CD8-positive, alpha-beta memory T cell (primary cell): ENCODE measurements around the gene ANKRD35. TPM values are rescaled to one million over a fixed set of nuclear protein-coding genes. Genes with fewer than 3 reads are reported as not detected.
"Not testable (repeated sequence)": the region's sequence is repeated elsewhere in the genome, so short reads cannot be mapped to it uniquely, and the experiment has no call there.

ENCODE experiments used
- CTCF ChIA-PET: fragments of 350-600 bp; sonication (Branson Sonifier 250); formaldehyde crosslinking; loops from one replicate; lab custom pipeline; 2021; ENCODE audit warnings: antibody characterized with exemption; lab: Charles Lee
- POLR2A ChIA-PET: fragments of 350-600 bp; sonication (Branson Sonifier 250); formaldehyde crosslinking; loops from one replicate; lab custom pipeline; 2021; ENCODE audit warnings: antibody characterized with exemption; lab: Charles Lee
- DNase-seq, 5 donors: peaks; one replicate each; pipeline versions ENCODE4 v3.0.0 to v3.0.0-alpha.2; 2020 to 2022; ENCODE audit warnings: mixed read lengths in 1 of 5
- H3K27ac ChIP-seq: one replicate; pipeline ENCODE4 v1.7.0; 2013; ENCODE audit warnings: low read depth, mild to moderate bottlenecking, low read length, moderate library complexity
- H3K27me3 ChIP-seq: 2 replicates; pipeline ENCODE4 v1.7.0; 2013; ENCODE audit warnings: low read length, mild to moderate bottlenecking; ENCODE audit not compliant: insufficient read depth, poor library complexity, severe bottlenecking
- H3K36me3 ChIP-seq: 2 replicates; pipeline ENCODE4 v1.7.0; 2013; ENCODE audit warnings: mild to moderate bottlenecking, low read length, moderate library complexity; ENCODE audit not compliant: insufficient read depth
- H3K4me1 ChIP-seq: 2 replicates; pipeline ENCODE4 v1.7.0; 2013; ENCODE audit warnings: mild to moderate bottlenecking, low read length, moderate library complexity; ENCODE audit not compliant: insufficient read depth
- H3K4me3 ChIP-seq: 2 replicates; pipeline ENCODE4 v1.7.0; 2013; ENCODE audit warnings: mild to moderate bottlenecking, low read length
- H3K9me3 ChIP-seq: 2 replicates; pipeline ENCODE4 v1.7.0; 2013; ENCODE audit warnings: mild to moderate bottlenecking, low read length
- H3K27ac Mint-ChIP-seq, 8 donors: one replicate each; pipeline ENCODE4 v1.8.0; 2020 to 2021; ENCODE audit warnings: mixed read lengths in 8 of 8, mild to moderate bottlenecking in 6 of 8, inconsistent platforms in 3 of 8, moderate library complexity in 3 of 8
- H3K27me3 Mint-ChIP-seq, 2 donors: one replicate each; pipeline ENCODE4 v1.8.0; 2020 to 2021; ENCODE audit warnings: mixed read lengths in 2 of 2, mild to moderate bottlenecking in 1 of 2, moderate library complexity in 1 of 2
- H3K36me3 Mint-ChIP-seq, 3 donors: one replicate each; pipeline ENCODE4 v1.8.0; 2020 to 2021; ENCODE audit warnings: mixed read lengths in 3 of 3, inconsistent platforms in 1 of 3, mild to moderate bottlenecking in 1 of 3
- H3K4me1 Mint-ChIP-seq, 3 donors: one replicate each; pipeline ENCODE4 v1.8.0; 2020 to 2021; ENCODE audit warnings: mixed read lengths in 3 of 3, inconsistent platforms in 1 of 3, mild to moderate bottlenecking in 1 of 3
- H3K4me3 Mint-ChIP-seq, 7 donors: one replicate each; pipeline ENCODE4 v1.8.0; 2020 to 2021; ENCODE audit warnings: mixed read lengths in 7 of 7, mild to moderate bottlenecking in 6 of 7, moderate library complexity in 4 of 7, inconsistent platforms in 2 of 7
- H3K9me3 Mint-ChIP-seq, 5 donors: one replicate each; pipeline ENCODE4 v1.8.0; 2020 to 2022; ENCODE audit warnings: mixed read lengths in 5 of 5, mild to moderate bottlenecking in 3 of 5, moderate library complexity in 2 of 5, inconsistent platforms in 1 of 5
- polyA plus RNA-seq: library from polyadenylated mRNA; unstranded; fragments of 300-500 nt; fragmentation: Illumina TruSeq; gene quantifications from one replicate; pipeline ENCODE4 v1.2.3, GENCODE V29; 2021
- total RNA-seq, 2 experiments: library from RNA; stranded (reverse); gene quantifications; one replicate each; pipeline ENCODE4 v1.2.3, GENCODE V29; 2021

ANKRD35 gene, protein sequence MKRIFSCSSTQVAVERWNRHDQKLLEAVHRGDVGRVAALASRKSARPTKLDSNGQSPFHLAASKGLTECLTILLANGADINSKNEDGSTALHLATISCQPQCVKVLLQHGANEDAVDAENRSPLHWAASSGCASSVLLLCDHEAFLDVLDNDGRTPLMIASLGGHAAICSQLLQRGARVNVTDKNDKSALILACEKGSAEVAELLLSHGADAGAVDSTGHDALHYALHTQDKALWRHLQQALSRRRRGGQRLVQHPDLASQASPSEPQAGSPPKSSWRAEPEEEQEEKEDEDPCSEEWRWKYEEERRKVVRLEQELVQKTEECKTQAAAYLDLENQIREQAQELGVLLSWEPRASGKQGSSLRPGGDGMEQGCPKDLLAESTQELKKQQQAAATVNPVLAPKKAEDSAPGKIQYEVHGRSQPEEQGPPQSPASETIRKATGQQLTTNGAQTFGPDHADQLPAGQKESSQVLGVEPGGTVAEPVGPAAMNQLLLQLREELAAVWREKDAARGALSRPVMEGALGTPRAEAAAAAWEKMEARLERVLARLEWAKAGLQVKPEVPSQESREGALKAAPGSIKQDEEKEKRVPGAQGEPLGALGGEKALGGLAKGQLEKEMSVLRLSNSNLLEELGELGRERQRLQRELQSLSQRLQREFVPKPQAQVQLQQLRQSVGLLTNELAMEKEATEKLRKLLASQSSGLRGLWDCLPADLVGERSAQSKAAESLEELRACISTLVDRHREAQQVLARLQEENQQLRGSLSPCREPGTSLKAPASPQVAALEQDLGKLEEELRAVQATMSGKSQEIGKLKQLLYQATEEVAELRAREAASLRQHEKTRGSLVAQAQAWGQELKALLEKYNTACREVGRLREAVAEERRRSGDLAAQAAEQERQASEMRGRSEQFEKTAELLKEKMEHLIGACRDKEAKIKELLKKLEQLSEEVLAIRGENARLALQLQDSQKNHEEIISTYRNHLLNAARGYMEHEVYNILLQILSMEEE
- total RNA-seq = 1 to 10 TPM in 1 of 2 experiments, under 1 TPM in 1; 0.80 to 1.0 TPM
- 1.3 TPM for polyA plus RNA-seq

- Mint-ChIP-seq H3K36me3 (no peaks in the 10 kb centered on the region), H3K27me3 (peaks cover 23 to 24% of the 10 kb centered on the region in 2 donors), H3K4me1 (peaks cover 16 to 20% (median 18%) of the 10 kb centered on the region in 3 donors), H3K9me3 (no peaks in the 10 kb centered on the region), H3K27ac (peak within 1 kb of the TSS in 3 of 8 donors; percentile 1 to 34 (median 17)), H3K4me3 (peak within 1 kb of the TSS; percentile 71 to 90 (median 84))
- Histone ChIP-seq H3K9me3 (no peaks in the 10 kb centered on the region), H3K27me3 (peaks cover 18% of the 10 kb centered on the region), H3K36me3 (no peaks in the 10 kb centered on the region), H3K4me3 (peak within 1 kb of the TSS; percentile 74), H3K4me1 (peaks cover 13% of the 10 kb centered on the region), H3K27ac (no peak within 1 kb of the TSS)
- ChIA-PET CTCF (interaction anchor here (0.9 to 2.6 kb wide), 6 partner anchors 14 to 92 kb away, joined by 3 to 11 read pairs (median 4); partner anchors contain the start of genes LIX1L, NUDT17 and PIAS3), POLR2A (interaction anchor here (0.8 to 1.6 kb wide), 3 partner anchors 27 to 78 kb away, joined by 3 to 11 read pairs (median 4); partner anchors contain the start of genes ANKRD34A, PIAS3, POLR3GL and RBM8A)
- peak; percentile 81 to 89 (median 85) for DNase-seq
These were observed at the start of gene ANKRD35 for GRCh38 chr1:145885738-145886287. ANKRD35 (minus strand) TSS chr1:145885866; CDS start chr1:145885758, 108 bp downstream.

DNA sequence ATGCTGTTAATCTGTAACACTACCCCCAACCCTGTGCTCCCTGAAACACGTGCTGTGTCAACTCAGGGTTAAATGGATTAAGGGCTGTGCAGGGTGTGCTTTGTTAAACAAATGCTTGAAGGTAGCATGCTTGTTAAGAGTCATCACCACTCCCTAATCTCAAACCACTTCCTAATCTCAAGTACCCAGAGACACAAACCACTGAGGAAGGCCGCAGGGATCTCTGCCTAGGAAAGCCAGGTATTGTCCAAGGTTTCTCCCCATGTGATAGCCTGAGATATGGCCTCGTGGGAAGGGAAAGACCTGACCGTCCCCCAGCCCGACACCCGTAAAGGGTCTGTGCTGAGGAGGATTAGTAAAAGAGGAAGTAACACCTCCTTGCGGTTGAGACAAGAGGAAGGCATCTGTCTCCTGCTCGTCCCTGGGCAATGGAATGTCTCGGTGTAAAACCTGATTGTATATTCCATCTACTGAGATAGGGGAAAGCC, 46.9 kb upstream of the ANKRD35 start:
- DNase-seq = peak in 4 of 5 donors; percentile 27 to 60 (median 52)
- H3K9me3 Mint-ChIP-seq, H3K27ac ChIP-seq, H3K36me3 ChIP-seq, H3K4me3 ChIP-seq, H3K9me3 ChIP-seq, H3K27me3 ChIP-seq, POLR2A ChIA-PET, H3K27me3 Mint-ChIP-seq: not testable (repeated sequence)
- H3K4me1 Mint-ChIP-seq = peaks cover 25 to 40% (median 37%) of the 10 kb centered on the region in 3 donors
- peaks cover 0 to 38% (median 12%) of the 10 kb centered on the region in 3 donors for H3K36me3 Mint-ChIP-seq
- CTCF ChIA-PET = interaction anchor here (1.0 to 2.8 kb wide), 5 partner anchors 22 to 46 kb away, joined by 3 to 11 read pairs (median 4); partner anchors contain the start of genes ANKRD34A, LIX1L and POLR3GL
- peak overlapping the region; percentile 69 to 84 (median 75) for H3K4me3 Mint-ChIP-seq
- peak overlapping the region; percentile 89 to 98 (median 95) for H3K27ac Mint-ChIP-seq
- peaks cover 31% of the 10 kb centered on the region for H3K4me1 ChIP-seq

DNA sequence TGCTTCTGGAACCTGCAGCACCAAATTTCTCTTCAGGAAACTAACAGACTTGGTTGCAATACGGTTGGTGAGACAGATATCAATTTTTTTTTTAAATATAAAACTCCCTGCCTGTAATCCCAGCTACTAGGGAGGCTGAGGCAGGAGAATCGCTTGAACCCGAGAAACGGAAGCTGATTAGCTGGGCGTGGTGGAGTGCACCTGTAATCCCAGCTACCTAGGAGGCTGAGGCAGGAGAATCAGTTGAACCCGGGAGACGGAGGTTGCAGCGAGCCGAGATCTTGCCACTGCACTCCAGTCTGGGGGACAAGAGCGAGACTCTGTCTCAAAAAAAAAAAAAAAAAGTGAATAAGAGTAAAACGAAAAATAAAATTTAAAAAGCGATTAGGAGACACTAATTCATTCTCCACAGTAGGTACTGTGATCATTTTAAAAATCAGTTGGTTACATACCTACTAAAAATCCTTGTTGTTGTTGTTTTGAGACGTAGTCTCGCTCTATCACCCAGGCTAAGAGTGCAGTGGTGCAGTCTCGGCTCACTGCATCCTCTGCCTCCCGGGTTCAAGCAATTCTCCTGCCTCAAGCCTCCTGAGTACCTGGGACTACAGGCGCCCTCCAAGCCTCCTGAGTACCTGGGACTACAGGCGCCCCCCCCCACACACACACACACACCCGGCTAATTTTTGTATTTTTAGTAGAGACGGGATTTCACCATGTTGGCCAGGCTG, 42.4 kb upstream of the ANKRD35 start:
- no peaks in the 10 kb centered on the region for H3K27me3 Mint-ChIP-seq
- Histone ChIP-seq H3K4me1 (peaks cover 37% of the 10 kb centered on the region), H3K9me3 (no peaks in the 10 kb centered on the region), H3K36me3 (peaks cover 9% of the 10 kb centered on the region), H3K27ac (peak overlapping the region; percentile 93), H3K27me3 (no peaks in the 10 kb centered on the region), H3K4me3 (peak overlapping the region; percentile 89)
- peaks cover 18 to 30% (median 28%) of the 10 kb centered on the region in 3 donors for H3K4me1 Mint-ChIP-seq
- DNase-seq = peak in 1 of 5 donors; percentile 4
- ChIA-PET CTCF (interaction anchor here (0.5 to 2.3 kb wide), 22 partner anchors 9 to 82 kb away, joined by 3 to 24 read pairs (median 6); partner anchors contain the start of genes ANKRD34A, ITGA10, LIX1L and NUDT17), POLR2A (interaction anchor here (0.6 to 3.9 kb wide), 21 partner anchors 8 to 109 kb away, joined by 3 to 87 read pairs (median 6); partner anchors contain the start of genes ANKRD34A, ANKRD35, LIX1L and NUDT17)
- peak overlapping the region in 7 of 8 donors; percentile 74 to 92 (median 83) for H3K27ac Mint-ChIP-seq
- H3K4me3 Mint-ChIP-seq = peak overlapping the region in 5 of 7 donors; percentile 47 to 84 (median 74)
- peaks cover 0 to 17% (median 3%) of the 10 kb centered on the region in 3 donors for H3K36me3 Mint-ChIP-seq
- H3K9me3 Mint-ChIP-seq = no peaks in the 10 kb centered on the region

DNA sequence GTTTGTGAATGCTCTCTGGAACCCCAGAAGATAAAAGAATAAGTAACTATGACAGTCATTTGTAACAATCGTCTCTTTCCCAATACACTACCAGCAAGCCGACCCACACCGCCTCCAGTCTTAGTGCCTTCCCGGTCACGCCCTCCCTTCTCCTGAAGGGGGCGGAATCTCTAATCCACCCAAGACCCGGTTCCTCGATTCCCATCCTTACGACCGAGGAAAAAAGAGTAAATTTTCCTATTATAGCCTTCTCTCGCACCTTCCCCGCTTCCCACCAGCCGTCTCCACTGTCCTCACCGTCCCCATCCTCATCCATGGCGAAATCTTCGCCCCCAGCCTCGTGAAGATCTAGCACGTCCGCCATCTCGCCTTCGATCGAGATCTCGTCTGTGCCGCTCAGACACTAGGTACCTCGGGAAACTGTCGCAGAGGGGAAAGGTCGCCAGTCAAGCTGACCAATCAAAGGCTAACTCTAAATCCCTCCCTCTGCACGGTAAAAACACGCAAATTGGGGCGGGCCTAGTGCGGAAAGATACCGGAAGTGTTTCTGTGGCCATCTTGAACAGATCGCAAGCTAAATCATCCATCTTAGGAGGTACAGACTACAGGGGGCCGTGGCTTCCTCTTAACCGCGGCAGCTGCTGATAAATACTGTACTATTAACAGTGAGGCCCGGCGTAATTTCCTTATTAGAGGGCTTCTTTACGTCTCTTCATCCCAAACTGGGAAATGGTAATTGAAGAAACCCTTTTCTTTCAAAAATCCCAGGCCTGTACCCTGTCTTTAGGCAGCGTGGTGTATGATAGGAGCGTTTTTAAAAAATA, 41.6 kb upstream of the ANKRD35 start, which contains the start of gene RBM8A:
TSS of gene RBM8A (minus strand) at position 422 of the 824 bp plus-strand sequence. CDS start at position 364, 58 bp downstream.
- Histone ChIP-seq H3K9me3 (no peaks in the 10 kb centered on the region), H3K27ac (peak within 1 kb of the TSS; percentile 93), H3K27me3 (no peaks in the 10 kb centered on the region), H3K36me3 (peaks cover 9% of the 10 kb centered on the region), H3K4me1 (peaks cover 29% of the 10 kb centered on the region), H3K4me3 (peak within 1 kb of the TSS; percentile 89)
- POLR2A ChIA-PET = interaction anchor here (0.6 to 3.9 kb wide), 23 partner anchors 9 to 110 kb away, joined by 3 to 87 read pairs (median 6); partner anchors contain the start of genes ANKRD34A, ANKRD35, LIX1L and NUDT17
- peak within 1 kb of the TSS in 3 of 7 donors; percentile 47 to 84 (median 57) for H3K4me3 Mint-ChIP-seq
- DNase-seq = peak; percentile 85 to 97 (median 96)
- no peaks in the 10 kb centered on the region for H3K27me3 Mint-ChIP-seq
- peak within 1 kb of the TSS in 4 of 8 donors; percentile 74 to 92 (median 82) for H3K27ac Mint-ChIP-seq
- no peaks in the 10 kb centered on the region for H3K9me3 Mint-ChIP-seq
- CTCF ChIA-PET = interaction anchor here (0.7 to 2.3 kb wide), 21 partner anchors 9 to 81 kb away, joined by 3 to 24 read pairs (median 7); partner anchors contain the start of genes ANKRD34A, ITGA10, LIX1L and NUDT17
- H3K4me1 Mint-ChIP-seq = peaks cover 10 to 22% (median 20%) of the 10 kb centered on the region in 3 donors
- peaks cover 0 to 19% (median 3%) of the 10 kb centered on the region in 3 donors for H3K36me3 Mint-ChIP-seq

DNA sequence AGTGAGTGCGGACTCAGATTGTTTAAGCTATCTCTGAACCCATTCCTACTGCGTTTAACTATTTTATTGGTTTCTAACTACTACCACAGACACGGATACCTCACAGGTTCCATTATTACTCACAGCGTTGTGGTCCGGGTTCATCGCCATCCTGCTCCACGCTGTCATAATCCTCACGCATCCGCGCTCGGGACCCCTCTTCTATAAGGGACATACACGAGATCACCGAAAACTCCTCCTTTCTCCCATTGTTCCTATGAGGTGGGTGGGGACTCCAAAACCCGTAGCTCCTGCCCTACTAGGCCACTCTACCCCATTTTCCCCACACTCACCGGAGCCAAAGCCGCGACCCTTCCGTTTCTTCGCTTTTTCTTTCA, 41.0 kb upstream of the ANKRD35 start:
- DNase-seq = peak in 1 of 5 donors; percentile 6
- Mint-ChIP-seq H3K9me3 (no peaks in the 10 kb centered on the region), H3K4me1 (peaks cover 7 to 17% (median 15%) of the 10 kb centered on the region in 3 donors), H3K27ac (no peak overlapping the region), H3K36me3 (peaks cover 0 to 19% (median 2%) of the 10 kb centered on the region in 3 donors), H3K27me3 (no peaks in the 10 kb centered on the region), H3K4me3 (no peak overlapping the region)
- no peaks in the 10 kb centered on the region for H3K9me3 ChIP-seq
- ChIA-PET POLR2A (interaction anchor here (0.6 to 3.9 kb wide), 14 partner anchors 8 to 103 kb away, joined by 3 to 87 read pairs (median 7); partner anchors contain the start of genes ANKRD34A, LIX1L, NUDT17 and PEX11B), CTCF (interaction anchor here (1.4 to 2.3 kb wide), 11 partner anchors 11 to 81 kb away, joined by 3 to 24 read pairs (median 8); partner anchors contain the start of genes ANKRD34A, LIX1L, NUDT17 and PIAS3)
- no peaks in the 10 kb centered on the region for H3K27me3 ChIP-seq
- H3K36me3 ChIP-seq = peaks cover 9% of the 10 kb centered on the region
- peaks cover 23% of the 10 kb centered on the region for H3K4me1 ChIP-seq
- H3K27ac ChIP-seq = peak overlapping the region; percentile 93
- H3K4me3 ChIP-seq = peak overlapping the region; percentile 89

- H3K27me3 Mint-ChIP-seq = no peaks in the 10 kb centered on the region
- peaks cover 31 to 40% (median 34%) of the 10 kb centered on the region in 3 donors for H3K4me1 Mint-ChIP-seq
- Histone ChIP-seq H3K36me3 (peaks cover 9% of the 10 kb centered on the region), H3K4me3 (no peak overlapping the region), H3K27ac (no peak overlapping the region), H3K4me1 (peaks cover 30% of the 10 kb centered on the region), H3K27me3 (no peaks in the 10 kb centered on the region), H3K9me3 (no peaks in the 10 kb centered on the region)
- ChIA-PET CTCF (interaction anchor here (1.8 kb wide), 1 partner anchor 77 kb away, joined by 7 read pairs; the partner anchor contains the start of gene NUDT17), POLR2A (no interaction called here)
- H3K4me3 Mint-ChIP-seq = no peak overlapping the region
- no peak overlapping the region for H3K27ac Mint-ChIP-seq
- no peaks in the 10 kb centered on the region for H3K9me3 Mint-ChIP-seq
- H3K36me3 Mint-ChIP-seq = peaks cover 0 to 35% (median 1%) of the 10 kb centered on the region in 3 donors
- DNase-seq = no peak
These were observed 36.6 kb upstream of the ANKRD35 start for GRCh38 chr1:145922266-145922665.
